ENCODE measurements around the gene FAM78A. TPM values are rescaled to one million over a fixed set of nuclear protein-coding genes. Genes with fewer than 3 reads are reported as not detected.

FAM78A gene
- polyA plus RNA-seq, 1 donor from 2014 or later = 0.47 TPM

DNA sequence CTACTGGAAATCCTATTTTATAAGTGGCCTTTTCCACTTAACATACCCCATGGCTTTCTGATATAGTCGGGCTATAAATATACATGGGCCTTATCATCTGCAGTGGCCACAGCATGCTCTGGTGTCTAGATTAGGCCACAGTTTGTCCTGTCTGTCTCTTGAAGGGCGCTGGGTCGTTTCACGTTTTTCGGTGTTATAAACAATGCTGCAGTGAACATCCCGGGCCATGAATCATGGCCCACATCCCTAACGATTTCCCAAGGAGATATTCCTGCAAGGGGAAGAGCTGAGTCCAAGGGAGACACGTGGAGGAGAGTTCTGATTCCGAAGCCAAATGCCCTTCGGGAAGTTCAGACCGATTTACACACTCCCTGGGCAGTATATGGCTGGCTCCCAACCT, 21.6 kb upstream of the FAM78A start:
- H3K9me3 ChIP-seq (ENCODE audit: low read length) = no peaks in the 10 kb centered on the region
- H3K79me2 ChIP-seq (replicated peaks; ENCODE audit: insufficient read depth, low read length) = no peaks in the 10 kb centered on the region
- H4K20me1 ChIP-seq (ENCODE audit: insufficient read depth) = no peaks in the 10 kb centered on the region
- H3K27ac ChIP-seq (ENCODE audit: low read length) = no peak overlapping the region
- no peaks in the 10 kb centered on the region for H3F3A ChIP-seq (ENCODE audit: insufficient read depth, low read length, poor library complexity, severe bottlenecking)
- no peaks in the 10 kb centered on the region for H3K27me3 ChIP-seq (ENCODE audit: insufficient read depth, low read depth, low read length)
- no peaks in the 10 kb centered on the region for H3K36me3 ChIP-seq (ENCODE audit: insufficient read depth, low read length)
- no peak overlapping the region for H3K4me3 ChIP-seq (ENCODE audit: low read length)
- H2AFZ ChIP-seq (ENCODE audit: low read depth, low read length) = no peak overlapping the region
- H3K4me2 ChIP-seq (ENCODE audit: low read length) = no peak overlapping the region
- no peaks in the 10 kb centered on the region for H3K9me2 ChIP-seq (ENCODE audit: insufficient read depth, low read length)
- no peak overlapping the region for H3K9ac ChIP-seq (ENCODE audit: low read length)
- TF ChIP-seq TAF1 (IDR thresholded peaks at IDR 0.05; ENCODE audit: low read depth) (no peak), RAD21 (conservative IDR thresholded peaks at IDR 0.05) (no peak), SMC3 (conservative IDR thresholded peaks at IDR 0.05; ENCODE audit: poor library complexity) (no peak), EP300 (conservative IDR thresholded peaks at IDR 0.05; ENCODE audit: poor library complexity, severe bottlenecking) (no peak), EZH2 (IDR thresholded peaks at IDR 0.05; ENCODE audit: borderline replicate concordance, insufficient read depth, low read length, poor library complexity, severe bottlenecking) (no peak), MXI1 (conservative IDR thresholded peaks at IDR 0.05; ENCODE audit: poor library complexity, severe bottlenecking) (no peak), POLR2AphosphoS5 (IDR thresholded peaks at IDR 0.05) (no peak)
- TF ChIP-seq, protein P1, sequence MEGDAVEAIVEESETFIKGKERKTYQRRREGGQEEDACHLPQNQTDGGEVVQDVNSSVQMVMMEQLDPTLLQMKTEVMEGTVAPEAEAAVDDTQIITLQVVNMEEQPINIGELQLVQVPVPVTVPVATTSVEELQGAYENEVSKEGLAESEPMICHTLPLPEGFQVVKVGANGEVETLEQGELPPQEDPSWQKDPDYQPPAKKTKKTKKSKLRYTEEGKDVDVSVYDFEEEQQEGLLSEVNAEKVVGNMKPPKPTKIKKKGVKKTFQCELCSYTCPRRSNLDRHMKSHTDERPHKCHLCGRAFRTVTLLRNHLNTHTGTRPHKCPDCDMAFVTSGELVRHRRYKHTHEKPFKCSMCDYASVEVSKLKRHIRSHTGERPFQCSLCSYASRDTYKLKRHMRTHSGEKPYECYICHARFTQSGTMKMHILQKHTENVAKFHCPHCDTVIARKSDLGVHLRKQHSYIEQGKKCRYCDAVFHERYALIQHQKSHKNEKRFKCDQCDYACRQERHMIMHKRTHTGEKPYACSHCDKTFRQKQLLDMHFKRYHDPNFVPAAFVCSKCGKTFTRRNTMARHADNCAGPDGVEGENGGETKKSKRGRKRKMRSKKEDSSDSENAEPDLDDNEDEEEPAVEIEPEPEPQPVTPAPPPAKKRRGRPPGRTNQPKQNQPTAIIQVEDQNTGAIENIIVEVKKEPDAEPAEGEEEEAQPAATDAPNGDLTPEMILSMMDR (IDR thresholded peaks at IDR 0.05; ENCODE audit: poor library complexity, severe bottlenecking) = no peak
- TF ChIP-seq, protein P2, sequence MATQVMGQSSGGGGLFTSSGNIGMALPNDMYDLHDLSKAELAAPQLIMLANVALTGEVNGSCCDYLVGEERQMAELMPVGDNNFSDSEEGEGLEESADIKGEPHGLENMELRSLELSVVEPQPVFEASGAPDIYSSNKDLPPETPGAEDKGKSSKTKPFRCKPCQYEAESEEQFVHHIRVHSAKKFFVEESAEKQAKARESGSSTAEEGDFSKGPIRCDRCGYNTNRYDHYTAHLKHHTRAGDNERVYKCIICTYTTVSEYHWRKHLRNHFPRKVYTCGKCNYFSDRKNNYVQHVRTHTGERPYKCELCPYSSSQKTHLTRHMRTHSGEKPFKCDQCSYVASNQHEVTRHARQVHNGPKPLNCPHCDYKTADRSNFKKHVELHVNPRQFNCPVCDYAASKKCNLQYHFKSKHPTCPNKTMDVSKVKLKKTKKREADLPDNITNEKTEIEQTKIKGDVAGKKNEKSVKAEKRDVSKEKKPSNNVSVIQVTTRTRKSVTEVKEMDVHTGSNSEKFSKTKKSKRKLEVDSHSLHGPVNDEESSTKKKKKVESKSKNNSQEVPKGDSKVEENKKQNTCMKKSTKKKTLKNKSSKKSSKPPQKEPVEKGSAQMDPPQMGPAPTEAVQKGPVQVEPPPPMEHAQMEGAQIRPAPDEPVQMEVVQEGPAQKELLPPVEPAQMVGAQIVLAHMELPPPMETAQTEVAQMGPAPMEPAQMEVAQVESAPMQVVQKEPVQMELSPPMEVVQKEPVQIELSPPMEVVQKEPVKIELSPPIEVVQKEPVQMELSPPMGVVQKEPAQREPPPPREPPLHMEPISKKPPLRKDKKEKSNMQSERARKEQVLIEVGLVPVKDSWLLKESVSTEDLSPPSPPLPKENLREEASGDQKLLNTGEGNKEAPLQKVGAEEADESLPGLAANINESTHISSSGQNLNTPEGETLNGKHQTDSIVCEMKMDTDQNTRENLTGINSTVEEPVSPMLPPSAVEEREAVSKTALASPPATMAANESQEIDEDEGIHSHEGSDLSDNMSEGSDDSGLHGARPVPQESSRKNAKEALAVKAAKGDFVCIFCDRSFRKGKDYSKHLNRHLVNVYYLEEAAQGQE (IDR thresholded peaks at IDR 0.05; ENCODE audit: borderline replicate concordance) = no peak

DNA sequence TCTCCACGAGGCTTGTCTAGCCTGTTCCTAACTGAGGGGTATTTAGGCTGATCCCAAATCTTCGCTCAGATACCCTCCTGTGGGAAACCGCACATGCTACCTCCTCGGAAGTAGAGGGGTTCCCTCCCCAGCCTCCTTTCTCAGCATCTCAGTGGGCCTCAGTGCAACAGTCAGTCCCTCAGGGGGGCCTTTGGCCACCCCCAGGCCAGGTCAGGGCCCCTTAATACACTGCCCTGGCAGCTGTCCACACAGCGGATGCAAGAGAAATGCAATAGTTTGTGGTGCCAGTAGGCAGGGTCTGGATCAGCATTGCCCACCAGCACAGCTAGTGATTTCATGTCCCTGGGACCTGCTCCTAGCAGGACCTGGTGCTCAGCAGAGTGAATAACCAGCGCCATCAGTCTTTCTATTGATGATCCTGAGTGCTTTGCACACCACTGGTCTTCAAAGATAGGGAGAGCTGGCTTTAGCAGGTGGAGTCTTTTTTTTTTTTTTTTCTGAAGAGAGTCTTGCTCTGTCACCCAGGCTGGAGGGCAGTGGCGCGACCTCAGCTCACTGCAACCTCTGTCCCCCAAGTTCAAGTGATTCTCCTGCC, 20.7 kb upstream of the FAM78A start:
- Histone ChIP-seq H3K27me3 (ENCODE audit: insufficient read depth, low read depth, low read length) (no peaks in the 10 kb centered on the region), H3K4me3 (ENCODE audit: low read length) (no peak overlapping the region), H3K4me2 (ENCODE audit: low read length) (no peak overlapping the region), H2AFZ (ENCODE audit: low read depth, low read length) (no peak overlapping the region), H3K79me2 (replicated peaks; ENCODE audit: insufficient read depth, low read length) (no peaks in the 10 kb centered on the region), H3F3A (ENCODE audit: insufficient read depth, low read length, poor library complexity, severe bottlenecking) (no peaks in the 10 kb centered on the region), H3K9ac (ENCODE audit: low read length) (no peak overlapping the region), H3K27ac (ENCODE audit: low read length) (no peak overlapping the region), H3K9me2 (ENCODE audit: insufficient read depth, low read length) (no peaks in the 10 kb centered on the region), H3K9me3 (ENCODE audit: low read length) (no peaks in the 10 kb centered on the region), H3K36me3 (ENCODE audit: insufficient read depth, low read length) (no peaks in the 10 kb centered on the region), H4K20me1 (ENCODE audit: insufficient read depth) (no peaks in the 10 kb centered on the region)
- no peak for TF ChIP-seq EZH2 (IDR thresholded peaks at IDR 0.05; ENCODE audit: borderline replicate concordance, insufficient read depth, low read length, poor library complexity, severe bottlenecking)
- TF ChIP-seq, protein P2 (IDR thresholded peaks at IDR 0.05; ENCODE audit: borderline replicate concordance) = no peak
- no peak for TF ChIP-seq SMC3 (conservative IDR thresholded peaks at IDR 0.05; ENCODE audit: poor library complexity)
- no peak for TF ChIP-seq TAF1 (IDR thresholded peaks at IDR 0.05; ENCODE audit: low read depth)
- TF ChIP-seq POLR2AphosphoS5 (IDR thresholded peaks at IDR 0.05) = no peak
- TF ChIP-seq EP300 (conservative IDR thresholded peaks at IDR 0.05; ENCODE audit: poor library complexity, severe bottlenecking) = no peak
- TF ChIP-seq RAD21 (conservative IDR thresholded peaks at IDR 0.05) = no peak
- TF ChIP-seq, protein P1 (IDR thresholded peaks at IDR 0.05; ENCODE audit: poor library complexity, severe bottlenecking) = no peak
- TF ChIP-seq MXI1 (conservative IDR thresholded peaks at IDR 0.05; ENCODE audit: poor library complexity, severe bottlenecking) = no peak
